Measurements from ENCODE around the gene LRBA.
A peak's percentile ranks its signal among the peaks of the same experiment; 100 is the strongest.
"Not testable (repeated sequence)": the region's sequence is repeated elsewhere in the genome, so short reads cannot be mapped to it uniquely, and the experiment has no call there.

The LRBA gene

GRCh38 chr4:150562751-150563150 lies 452.3 kb downstream of the LRBA start:
- DNase-seq (ENCODE audit: low read depth) = no peak

- no peak for DNase-seq (ENCODE audit: low read depth)
Measured at GRCh38 chr4:150562250-150562649, 452.8 kb downstream of the LRBA start.

- DNase-seq (ENCODE audit: low read depth) = no peak
Measured at GRCh38 chr4:150561143-150561737, 453.8 kb downstream of the LRBA start.

GRCh38 chr4:150557811-150558210 lies 457.3 kb downstream of the LRBA start:
- DNase-seq (ENCODE audit: low read depth) = not testable (repeated sequence)

GRCh38 chr4:150547154-150547838 lies 467.8 kb downstream of the LRBA start:
- DNase-seq (ENCODE audit: low read depth) = no peak

GRCh38 chr4:150546286-150546685 lies 468.8 kb downstream of the LRBA start:
- DNase-seq (ENCODE audit: low read depth) = no peak

- no peak for DNase-seq (ENCODE audit: low read depth)
Measured at GRCh38 chr4:150543042-150543441, 472.0 kb downstream of the LRBA start.

- DNase-seq (ENCODE audit: low read depth) = no peak
Measured at GRCh38 chr4:150541681-150542080, 473.4 kb downstream of the LRBA start.

GRCh38 chr4:150540959-150541360 lies 474.1 kb downstream of the LRBA start:
- no peak for DNase-seq (ENCODE audit: low read depth)

- DNase-seq (ENCODE audit: low read depth) = no peak
Measured at GRCh38 chr4:150540536-150540935, 474.5 kb downstream of the LRBA start.

- DNase-seq (ENCODE audit: low read depth) = not testable (repeated sequence)
Measured at GRCh38 chr4:150537911-150538310, 477.2 kb downstream of the LRBA start.

- no peak for DNase-seq (ENCODE audit: low read depth)
Measured at GRCh38 chr4:150534818-150535217, 480.3 kb downstream of the LRBA start.

GRCh38 chr4:150533673-150534072 lies 481.4 kb downstream of the LRBA start:
- no peak for DNase-seq (ENCODE audit: low read depth)

- no peak for DNase-seq (ENCODE audit: low read depth)
Measured at GRCh38 chr4:150525321-150525868, 489.7 kb downstream of the LRBA start.

- DNase-seq (ENCODE audit: low read depth) = peak; percentile 24
Measured at GRCh38 chr4:150518559-150518958, 496.5 kb downstream of the LRBA start.

GRCh38 chr4:150515135-150515534 lies 499.9 kb downstream of the LRBA start:
- DNase-seq (ENCODE audit: low read depth) = no peak

GRCh38 chr4:150514709-150515108 lies 500.4 kb downstream of the LRBA start:
- no peak for DNase-seq (ENCODE audit: low read depth)

GRCh38 chr4:150510176-150510865 lies 504.8 kb downstream of the LRBA start:
- peak; percentile 67 for DNase-seq (ENCODE audit: low read depth)

GRCh38 chr4:150507656-150508055 lies 507.4 kb downstream of the LRBA start:
- not testable (repeated sequence) for DNase-seq (ENCODE audit: low read depth)

- DNase-seq (ENCODE audit: low read depth) = no peak
Measured at GRCh38 chr4:150501983-150502382, 513.1 kb downstream of the LRBA start.

GRCh38 chr4:150501009-150501727 lies 513.9 kb downstream of the LRBA start:
- DNase-seq (ENCODE audit: low read depth) = peak; percentile 70

GRCh38 chr4:150497612-150498011 lies 517.5 kb downstream of the LRBA start:
- DNase-seq (ENCODE audit: low read depth) = no peak

All from non-pigmented ciliary epithelial cell (primary cell).